CD8-positive, alpha-beta memory T cell (primary cell): ENCODE results near the gene POTEF. TPM values are rescaled to one million over a fixed set of nuclear protein-coding genes. Genes with fewer than 3 reads are reported as not detected.
"Not testable (repeated sequence)": the region's sequence is repeated elsewhere in the genome, so short reads cannot be mapped to it uniquely, and the experiment has no call there.

Source experiments
- CTCF ChIA-PET: fragments of 350-600 bp; sonication (Branson Sonifier 250); formaldehyde crosslinking; loops from one replicate; lab custom pipeline; 2021; ENCODE audit warnings: antibody characterized with exemption; lab: Charles Lee
- POLR2A ChIA-PET: fragments of 350-600 bp; sonication (Branson Sonifier 250); formaldehyde crosslinking; loops from one replicate; lab custom pipeline; 2021; ENCODE audit warnings: antibody characterized with exemption; lab: Charles Lee
- DNase-seq, 5 donors: peaks; one replicate each; pipeline versions ENCODE4 v3.0.0 to v3.0.0-alpha.2; 2020 to 2022; ENCODE audit warnings: mixed read lengths in 1 of 5
- H3K27ac ChIP-seq: one replicate; pipeline ENCODE4 v1.7.0; 2013; ENCODE audit warnings: low read depth, mild to moderate bottlenecking, low read length, moderate library complexity
- H3K27me3 ChIP-seq: 2 replicates; pipeline ENCODE4 v1.7.0; 2013; ENCODE audit warnings: low read length, mild to moderate bottlenecking; ENCODE audit not compliant: insufficient read depth, poor library complexity, severe bottlenecking
- H3K36me3 ChIP-seq: 2 replicates; pipeline ENCODE4 v1.7.0; 2013; ENCODE audit warnings: mild to moderate bottlenecking, low read length, moderate library complexity; ENCODE audit not compliant: insufficient read depth
- H3K4me1 ChIP-seq: 2 replicates; pipeline ENCODE4 v1.7.0; 2013; ENCODE audit warnings: mild to moderate bottlenecking, low read length, moderate library complexity; ENCODE audit not compliant: insufficient read depth
- H3K4me3 ChIP-seq: 2 replicates; pipeline ENCODE4 v1.7.0; 2013; ENCODE audit warnings: mild to moderate bottlenecking, low read length
- H3K9me3 ChIP-seq: 2 replicates; pipeline ENCODE4 v1.7.0; 2013; ENCODE audit warnings: mild to moderate bottlenecking, low read length
- H3K27ac Mint-ChIP-seq, 8 donors: one replicate each; pipeline ENCODE4 v1.8.0; 2020 to 2021; ENCODE audit warnings: mixed read lengths in 8 of 8, mild to moderate bottlenecking in 6 of 8, inconsistent platforms in 3 of 8, moderate library complexity in 3 of 8
- H3K27me3 Mint-ChIP-seq, 2 donors: one replicate each; pipeline ENCODE4 v1.8.0; 2020 to 2021; ENCODE audit warnings: mixed read lengths in 2 of 2, mild to moderate bottlenecking in 1 of 2, moderate library complexity in 1 of 2
- H3K36me3 Mint-ChIP-seq, 3 donors: one replicate each; pipeline ENCODE4 v1.8.0; 2020 to 2021; ENCODE audit warnings: mixed read lengths in 3 of 3, inconsistent platforms in 1 of 3, mild to moderate bottlenecking in 1 of 3
- H3K4me1 Mint-ChIP-seq, 3 donors: one replicate each; pipeline ENCODE4 v1.8.0; 2020 to 2021; ENCODE audit warnings: mixed read lengths in 3 of 3, inconsistent platforms in 1 of 3, mild to moderate bottlenecking in 1 of 3
- H3K4me3 Mint-ChIP-seq, 7 donors: one replicate each; pipeline ENCODE4 v1.8.0; 2020 to 2021; ENCODE audit warnings: mixed read lengths in 7 of 7, mild to moderate bottlenecking in 6 of 7, moderate library complexity in 4 of 7, inconsistent platforms in 2 of 7
- H3K9me3 Mint-ChIP-seq, 5 donors: one replicate each; pipeline ENCODE4 v1.8.0; 2020 to 2022; ENCODE audit warnings: mixed read lengths in 5 of 5, mild to moderate bottlenecking in 3 of 5, moderate library complexity in 2 of 5, inconsistent platforms in 1 of 5
- polyA plus RNA-seq: library from polyadenylated mRNA; unstranded; fragments of 300-500 nt; fragmentation: Illumina TruSeq; gene quantifications from one replicate; pipeline ENCODE4 v1.2.3, GENCODE V29; 2021
- total RNA-seq, 2 experiments: library from RNA; stranded (reverse); gene quantifications; one replicate each; pipeline ENCODE4 v1.2.3, GENCODE V29; 2021

POTEF gene
- total and polyA plus RNA-seq, 3 experiments from 2014 or later: 0.05 TPM; not detected in 2

DNA sequence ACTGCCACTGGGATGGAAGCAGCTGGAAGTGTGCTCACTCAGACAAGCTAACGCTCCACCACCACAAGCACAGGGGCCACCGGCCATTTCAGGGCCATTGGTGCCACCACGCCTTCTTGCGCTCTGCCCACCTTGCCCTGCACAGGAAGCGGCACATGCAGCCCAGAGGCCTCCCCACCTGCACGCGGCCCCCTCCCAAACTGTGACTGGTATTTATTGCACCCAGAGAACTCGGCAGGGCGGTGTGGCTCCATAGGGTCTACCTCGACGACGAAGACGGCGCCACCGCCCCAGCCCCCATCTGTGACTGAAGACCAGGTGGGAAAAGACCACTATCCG is 90.8 kb downstream of the POTEF start:
- H3K36me3 ChIP-seq, H3K27me3 Mint-ChIP-seq, H3K4me3 ChIP-seq, H3K4me1 Mint-ChIP-seq, CTCF ChIA-PET, DNase-seq, H3K27ac ChIP-seq, H3K27ac Mint-ChIP-seq, H3K4me1 ChIP-seq, H3K27me3 ChIP-seq, H3K9me3 ChIP-seq, H3K4me3 Mint-ChIP-seq, H3K36me3 Mint-ChIP-seq, H3K9me3 Mint-ChIP-seq, POLR2A ChIA-PET: not testable (repeated sequence)

DNA sequence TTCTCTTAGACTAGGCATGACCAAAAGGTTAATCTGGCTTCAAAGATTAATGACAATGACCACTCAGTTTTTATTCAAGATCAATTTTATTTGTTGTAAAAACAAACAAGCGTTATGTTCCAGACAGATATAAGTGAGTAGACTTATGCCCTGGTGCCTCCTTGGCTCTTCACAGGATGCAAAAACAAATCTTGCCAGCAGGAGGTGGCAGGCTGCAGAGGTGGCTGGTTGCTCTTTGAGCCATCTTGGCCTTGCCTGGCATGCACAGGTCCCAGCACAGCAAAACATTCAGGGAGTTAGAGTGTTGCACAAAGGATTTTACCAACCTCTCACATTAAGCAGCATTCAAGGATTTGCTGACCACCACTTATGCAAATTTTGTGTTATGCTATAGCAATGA is 103.1 kb downstream of the POTEF start:
- CTCF ChIA-PET, H3K27me3 ChIP-seq, H3K27ac ChIP-seq, H3K9me3 Mint-ChIP-seq, H3K4me1 ChIP-seq, H3K4me3 ChIP-seq, DNase-seq, H3K36me3 Mint-ChIP-seq, H3K36me3 ChIP-seq, H3K4me1 Mint-ChIP-seq, H3K27ac Mint-ChIP-seq, H3K4me3 Mint-ChIP-seq, POLR2A ChIA-PET, H3K9me3 ChIP-seq: not testable (repeated sequence)
- H3K27me3 Mint-ChIP-seq: peaks cover 5 to 13% of the 10 kb centered on the region in 2 donors

Other genes starting within 250 kb of the POTEF start
- under 1 TPM in 1 of 2 experiments, not detected in 1; 0.09 TPM for gene RAB6C, start 149.6 kb downstream of the POTEF start, total RNA-seq
- not detected for gene RAB6C, start 149.6 kb downstream of the POTEF start, polyA plus RNA-seq
- under 1 TPM; 0.84 to 0.85 TPM for gene CCDC74B, start 15.9 kb upstream of the POTEF start, total RNA-seq
- 0.59 TPM for gene CCDC74B, start 15.9 kb upstream of the POTEF start, polyA plus RNA-seq
- gene SMPD4, start 52.4 kb upstream of the POTEF start, total RNA-seq: 100 to 1,000 TPM; 111 to 113 TPM
- gene SMPD4, start 52.4 kb upstream of the POTEF start, polyA plus RNA-seq: 43.2 TPM
- gene MZT2B, start 53.0 kb upstream of the POTEF start, total RNA-seq: 100 to 1,000 TPM; 303 to 318 TPM
- gene MZT2B, start 53.0 kb upstream of the POTEF start, polyA plus RNA-seq: 179 TPM
- not detected for gene TUBA3E, start 69.2 kb upstream of the POTEF start, total RNA-seq
- not detected for gene TUBA3E, start 69.2 kb upstream of the POTEF start, polyA plus RNA-seq
- 100 to 1,000 TPM; 227 to 239 TPM for gene IMP4, start 213.7 kb upstream of the POTEF start, total RNA-seq
- 86.8 TPM for gene IMP4, start 213.7 kb upstream of the POTEF start, polyA plus RNA-seq
- gene PTPN18, start 226.8 kb upstream of the POTEF start, total RNA-seq: 10 to 100 TPM; 55.1 to 60.0 TPM
- gene PTPN18, start 226.8 kb upstream of the POTEF start, polyA plus RNA-seq: 77.7 TPM